HG03196 (cell line): Measurements from ENCODE around the gene ABCA6.
"Not testable (repeated sequence)": the region's sequence is repeated elsewhere in the genome, so short reads cannot be mapped to it uniquely, and the experiment has no call there.

Experiments
- ATAC-seq: cut with Tn5 transposase; IDR thresholded peaks from one replicate; pipeline ENCODE4 v1.9.1; 2021; ENCODE audit not compliant: unreplicated experiment

Gene ABCA6, protein sequence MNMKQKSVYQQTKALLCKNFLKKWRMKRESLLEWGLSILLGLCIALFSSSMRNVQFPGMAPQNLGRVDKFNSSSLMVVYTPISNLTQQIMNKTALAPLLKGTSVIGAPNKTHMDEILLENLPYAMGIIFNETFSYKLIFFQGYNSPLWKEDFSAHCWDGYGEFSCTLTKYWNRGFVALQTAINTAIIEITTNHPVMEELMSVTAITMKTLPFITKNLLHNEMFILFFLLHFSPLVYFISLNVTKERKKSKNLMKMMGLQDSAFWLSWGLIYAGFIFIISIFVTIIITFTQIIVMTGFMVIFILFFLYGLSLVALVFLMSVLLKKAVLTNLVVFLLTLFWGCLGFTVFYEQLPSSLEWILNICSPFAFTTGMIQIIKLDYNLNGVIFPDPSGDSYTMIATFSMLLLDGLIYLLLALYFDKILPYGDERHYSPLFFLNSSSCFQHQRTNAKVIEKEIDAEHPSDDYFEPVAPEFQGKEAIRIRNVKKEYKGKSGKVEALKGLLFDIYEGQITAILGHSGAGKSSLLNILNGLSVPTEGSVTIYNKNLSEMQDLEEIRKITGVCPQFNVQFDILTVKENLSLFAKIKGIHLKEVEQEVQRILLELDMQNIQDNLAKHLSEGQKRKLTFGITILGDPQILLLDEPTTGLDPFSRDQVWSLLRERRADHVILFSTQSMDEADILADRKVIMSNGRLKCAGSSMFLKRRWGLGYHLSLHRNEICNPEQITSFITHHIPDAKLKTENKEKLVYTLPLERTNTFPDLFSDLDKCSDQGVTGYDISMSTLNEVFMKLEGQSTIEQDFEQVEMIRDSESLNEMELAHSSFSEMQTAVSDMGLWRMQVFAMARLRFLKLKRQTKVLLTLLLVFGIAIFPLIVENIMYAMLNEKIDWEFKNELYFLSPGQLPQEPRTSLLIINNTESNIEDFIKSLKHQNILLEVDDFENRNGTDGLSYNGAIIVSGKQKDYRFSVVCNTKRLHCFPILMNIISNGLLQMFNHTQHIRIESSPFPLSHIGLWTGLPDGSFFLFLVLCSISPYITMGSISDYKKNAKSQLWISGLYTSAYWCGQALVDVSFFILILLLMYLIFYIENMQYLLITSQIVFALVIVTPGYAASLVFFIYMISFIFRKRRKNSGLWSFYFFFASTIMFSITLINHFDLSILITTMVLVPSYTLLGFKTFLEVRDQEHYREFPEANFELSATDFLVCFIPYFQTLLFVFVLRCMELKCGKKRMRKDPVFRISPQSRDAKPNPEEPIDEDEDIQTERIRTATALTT (N-terminal part only)

DNA sequence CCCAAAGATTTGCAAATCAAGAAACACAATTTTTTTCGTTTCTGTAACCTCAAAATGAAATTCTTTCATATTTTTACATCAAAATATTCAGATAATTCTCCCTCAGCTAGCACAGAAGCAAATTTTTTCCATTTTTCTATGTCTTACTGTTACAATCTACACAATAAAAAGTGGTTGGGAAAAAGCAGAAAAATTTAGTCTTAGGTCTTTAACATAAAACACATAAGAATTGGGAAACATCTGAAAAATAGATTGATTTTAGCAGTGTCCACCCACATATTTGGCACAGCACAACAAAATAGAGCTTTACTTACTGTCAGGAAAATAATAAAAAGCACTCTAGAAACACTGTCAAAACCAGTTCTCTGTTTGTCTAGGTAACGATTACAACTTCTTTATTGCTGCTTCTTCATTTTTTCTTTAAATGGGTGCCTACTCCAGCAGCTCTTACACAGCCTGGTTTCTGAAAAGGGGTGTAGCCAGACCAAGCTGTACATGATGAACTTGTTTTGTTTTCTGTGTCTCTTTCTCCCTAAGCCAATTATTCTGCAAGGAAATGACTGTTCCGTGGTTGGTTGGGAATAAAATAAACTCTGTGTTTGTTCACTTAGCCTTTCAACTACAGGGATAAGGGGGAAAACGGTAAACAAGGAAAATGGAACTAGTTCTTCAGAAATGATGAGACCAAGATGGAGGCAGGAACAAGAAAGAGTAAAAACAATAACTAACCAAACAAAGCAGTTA is at the start of gene ABCA6:
Gene ABCA6, minus strand, starts transcription at position 465 of the 744 bp plus-strand sequence. CDS start 1,192 bp downstream, outside the sequence.
- ATAC-seq, result no peak

DNA sequence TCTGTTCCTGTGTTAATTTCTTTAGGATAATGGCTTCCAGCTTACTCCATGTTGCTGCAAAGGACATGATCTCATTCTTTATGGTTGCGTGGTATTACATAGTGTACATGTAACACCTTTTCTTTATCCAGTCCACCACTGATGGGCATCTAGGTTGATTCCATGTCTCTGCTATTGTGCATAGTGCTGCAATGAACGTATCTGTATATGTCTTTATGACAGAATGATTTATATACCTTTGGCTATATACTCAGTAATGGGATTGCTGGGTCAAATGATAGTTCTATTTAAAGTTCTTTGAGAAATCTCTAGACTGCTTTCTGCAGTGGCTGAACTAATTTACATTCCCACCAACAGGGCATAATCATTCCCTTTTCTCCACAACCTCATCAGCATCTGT is 47.1 kb upstream of the ABCA6 start:
- ATAC-seq, result no peak

DNA sequence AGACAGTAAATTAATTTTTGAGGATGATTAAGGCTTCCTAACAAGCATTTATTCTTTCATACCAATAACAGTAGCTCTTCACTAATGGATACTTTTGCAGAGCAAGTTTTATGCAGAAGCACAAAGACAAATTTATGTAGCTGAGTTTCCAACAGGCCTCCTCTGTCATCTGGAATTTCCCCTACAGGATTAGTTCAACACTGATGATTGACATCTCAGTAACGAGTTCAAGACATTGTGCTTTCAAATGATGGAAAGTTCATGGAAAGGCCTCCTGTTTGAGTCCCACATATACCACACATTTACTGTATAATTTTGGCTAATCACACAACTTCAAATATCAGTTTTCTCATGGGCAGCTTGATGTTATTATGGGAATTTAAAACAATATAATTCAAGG is 46.4 kb upstream of the ABCA6 start:
- no peak for ATAC-seq

DNA sequence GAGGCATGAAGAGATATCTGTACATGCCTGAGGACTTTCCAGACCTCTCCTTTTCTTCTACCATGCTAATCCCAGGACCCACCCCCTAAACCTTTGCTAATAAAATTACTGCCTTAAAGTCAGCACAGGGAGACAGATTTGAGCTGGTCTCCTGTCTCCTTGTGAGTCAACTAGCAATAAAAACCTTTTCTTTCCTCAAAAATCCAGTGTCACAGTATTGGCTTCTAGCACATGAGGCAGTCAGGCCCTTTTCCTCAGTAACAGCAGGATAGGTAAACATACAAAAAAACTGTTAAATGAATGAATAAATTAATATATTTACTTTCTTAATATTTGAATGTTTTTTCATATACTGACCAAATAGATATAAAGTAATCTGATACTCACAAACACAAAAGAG is 45.6 kb upstream of the ABCA6 start:
- ATAC-seq, result no peak

DNA sequence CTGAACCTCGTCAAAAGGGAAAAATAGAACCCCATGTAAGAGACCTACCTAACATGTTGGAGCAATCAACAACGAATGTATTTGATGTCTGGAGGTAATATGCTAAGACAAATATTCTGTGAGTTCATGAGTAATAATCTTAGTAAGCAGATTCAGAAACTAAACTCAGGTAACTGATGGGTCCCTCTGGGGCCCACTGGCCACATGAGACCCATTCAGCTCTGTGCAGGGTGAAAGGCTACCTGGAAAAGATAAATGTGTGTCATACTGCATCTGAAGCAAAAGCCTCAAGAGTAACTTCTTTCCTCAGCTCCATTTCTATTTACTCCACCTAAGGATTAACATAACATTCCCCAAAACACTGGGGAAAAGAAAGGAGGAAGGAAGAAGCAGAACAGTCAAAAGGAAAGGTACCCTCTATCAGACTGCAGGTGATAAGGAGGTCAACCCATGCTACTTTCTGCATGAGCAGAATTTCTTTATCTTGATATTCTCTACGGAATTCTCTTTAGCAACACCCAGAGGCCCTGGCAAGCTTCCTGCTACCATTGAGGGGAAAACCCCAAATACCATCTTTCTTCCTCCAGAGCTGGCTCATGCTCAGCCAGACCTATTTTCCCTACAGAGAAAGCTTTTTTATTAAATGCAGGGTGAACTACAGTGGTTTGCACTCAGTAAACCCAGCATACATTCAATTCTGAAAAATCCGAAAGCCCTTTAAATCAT is 37.7 kb upstream of the ABCA6 start:
- no peak for ATAC-seq

DNA sequence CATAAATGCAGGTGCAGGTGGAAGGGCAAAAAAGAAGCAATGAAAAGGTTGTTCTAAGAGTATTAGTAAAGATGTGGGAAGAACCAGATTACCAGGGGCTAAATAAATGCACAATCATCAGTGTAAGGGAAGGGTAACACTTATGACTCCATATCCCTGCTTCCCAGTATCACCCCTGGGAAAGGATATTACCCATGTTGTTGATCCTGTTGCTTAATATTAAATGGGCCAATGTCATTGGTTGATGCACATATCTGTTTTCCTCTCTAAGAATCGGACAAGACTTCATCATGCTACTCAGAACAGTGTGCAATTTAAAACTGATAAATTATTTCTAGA is 34.7 kb upstream of the ABCA6 start:
- no peak for ATAC-seq

DNA sequence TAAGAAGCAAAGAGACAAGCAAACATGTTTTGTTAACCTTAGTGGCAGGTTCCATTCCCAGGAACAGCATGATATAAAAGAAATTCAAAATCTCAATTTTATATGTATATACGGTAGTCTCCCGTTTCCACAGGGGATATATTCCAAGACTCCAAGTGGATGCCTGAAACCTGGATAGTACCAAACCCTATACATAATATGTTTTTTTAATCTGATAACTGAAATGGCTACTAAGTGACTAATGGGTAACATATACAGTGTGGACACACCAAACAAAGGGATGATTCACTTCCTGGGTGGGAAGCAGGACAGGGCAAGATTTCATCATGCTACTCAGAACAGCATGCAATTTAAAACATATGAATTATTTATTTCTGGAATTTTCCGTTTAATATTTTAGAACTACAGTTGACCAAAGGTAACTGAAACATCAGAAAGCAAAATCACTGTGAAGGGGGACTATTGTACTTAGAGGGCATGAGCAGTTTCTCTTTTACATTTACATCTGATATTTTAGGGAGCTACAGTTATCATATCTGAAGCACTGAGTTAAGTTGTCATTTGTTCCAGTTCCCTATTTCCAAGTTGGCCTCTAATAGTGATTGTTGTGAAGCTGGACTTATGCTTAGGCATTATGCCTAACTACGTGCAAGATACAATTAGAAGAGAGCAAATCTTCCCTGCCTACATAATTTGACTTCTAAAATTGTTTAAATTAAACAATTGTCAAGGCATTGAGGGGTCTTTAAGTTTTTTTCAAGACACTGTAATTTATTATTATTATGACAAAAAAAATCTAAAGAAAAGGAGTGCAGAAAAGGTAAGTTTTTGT is 34.1 kb upstream of the ABCA6 start:
- ATAC-seq, result no peak

DNA sequence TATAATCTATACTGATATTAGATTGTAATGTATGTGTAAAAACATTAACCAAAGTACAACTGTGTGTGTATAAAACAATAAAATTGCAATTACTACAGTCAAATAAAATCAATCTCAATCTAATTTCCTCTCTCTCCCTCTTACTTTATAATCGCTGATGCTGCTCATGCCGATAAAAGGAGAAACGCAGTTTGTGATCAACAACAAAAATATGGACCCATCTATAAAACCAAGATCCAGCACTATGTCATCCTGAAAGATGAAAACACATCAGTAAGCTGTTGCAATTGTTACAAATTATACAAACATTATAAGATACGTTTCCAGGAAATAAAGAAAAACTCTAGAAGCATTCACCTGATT is 33.5 kb upstream of the ABCA6 start:
- ATAC-seq, result no peak

DNA sequence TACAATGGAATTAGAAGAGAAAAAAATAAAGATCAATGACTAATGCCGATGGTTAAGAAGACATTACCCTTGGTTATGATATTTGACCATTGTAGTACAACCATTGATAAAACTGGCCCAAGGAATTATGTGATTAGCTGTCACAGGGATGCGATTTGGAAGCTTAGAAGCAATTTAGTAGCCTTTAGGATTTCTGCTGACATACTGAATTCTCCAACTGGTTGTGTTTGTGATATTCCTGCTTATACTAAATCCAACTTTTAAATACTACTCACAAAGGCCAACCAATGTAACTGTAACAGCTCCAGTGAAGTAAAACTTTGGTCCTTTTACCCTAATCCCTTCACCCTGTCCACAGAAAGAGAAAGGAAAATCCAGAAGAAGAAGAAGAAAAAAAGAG is 31.4 kb upstream of the ABCA6 start:
- no peak for ATAC-seq

DNA sequence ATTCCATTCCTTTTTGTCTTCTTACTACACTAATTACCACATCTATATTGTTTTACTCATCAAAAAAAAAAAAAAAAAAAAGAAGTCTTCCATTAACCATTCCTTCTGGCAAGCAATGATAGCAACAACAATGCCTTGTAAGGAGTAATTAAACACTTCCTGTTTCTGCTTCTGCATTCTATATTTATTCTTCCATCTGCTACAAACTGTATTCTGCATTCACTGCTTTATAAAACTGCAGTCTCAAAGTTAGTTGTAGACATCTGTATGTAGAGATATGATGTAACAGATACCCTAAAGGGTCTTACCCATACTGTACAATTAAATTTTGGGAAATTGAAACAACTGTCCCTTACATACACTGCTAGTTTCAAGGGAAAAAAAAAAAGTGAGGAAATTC is 28.7 kb upstream of the ABCA6 start:
- no peak for ATAC-seq

DNA sequence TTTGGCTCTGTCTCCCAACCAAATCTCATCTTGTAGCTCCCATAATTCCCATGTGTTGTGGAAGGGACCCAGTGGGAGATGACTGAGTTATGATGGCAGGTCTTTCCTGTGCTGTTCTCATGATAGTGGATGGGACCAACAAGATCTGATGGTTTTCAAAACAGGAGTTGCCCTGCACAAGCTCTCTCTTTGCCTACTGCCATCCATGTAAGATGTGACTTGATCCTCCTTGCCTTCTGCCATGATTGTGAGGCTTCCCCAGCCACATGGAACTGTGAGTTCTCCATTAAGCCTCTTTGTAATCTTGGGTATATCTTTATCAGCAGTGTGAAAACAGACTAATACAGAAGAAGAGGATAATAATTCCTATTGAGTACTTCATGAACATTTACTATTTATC is 26.9 kb upstream of the ABCA6 start:
- ATAC-seq, result not testable (repeated sequence)

DNA sequence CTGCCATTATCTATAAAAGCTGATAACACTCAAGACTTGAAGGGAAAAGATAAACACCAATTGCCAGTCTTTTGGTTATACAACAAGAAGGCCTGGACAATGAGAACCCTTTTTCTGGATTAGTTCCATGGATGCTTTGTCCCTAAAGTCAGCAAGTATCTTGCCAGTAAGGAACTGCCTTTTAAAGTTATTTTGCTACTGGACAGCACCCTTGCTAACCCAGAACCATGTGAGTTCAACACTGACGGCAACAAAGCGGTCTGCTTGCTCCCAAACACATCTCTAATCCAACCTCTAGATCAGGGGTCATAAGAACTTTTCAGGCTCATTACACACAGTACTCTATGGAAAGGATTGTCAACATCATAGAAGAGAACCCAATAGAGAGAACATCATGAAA is 25.3 kb upstream of the ABCA6 start:
- no peak for ATAC-seq

DNA sequence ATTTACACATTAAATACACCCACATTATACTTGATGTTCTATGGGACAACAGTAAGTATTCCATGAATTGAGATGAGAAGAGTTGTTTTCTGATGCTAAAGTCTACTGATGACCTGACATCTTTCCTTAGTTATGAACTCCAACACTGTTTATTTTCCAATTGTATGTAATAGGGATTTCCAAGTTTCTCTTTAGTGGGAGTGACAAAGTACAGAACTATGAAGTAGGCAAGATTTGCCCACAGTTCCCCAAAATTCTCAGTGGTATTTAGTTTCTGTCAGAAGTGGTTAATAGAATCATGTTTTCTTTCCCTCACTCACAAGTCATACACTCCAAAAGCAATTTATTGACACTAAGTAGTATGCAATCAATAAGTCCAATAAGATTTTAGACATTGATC is 22.5 kb upstream of the ABCA6 start:
- no peak for ATAC-seq

DNA sequence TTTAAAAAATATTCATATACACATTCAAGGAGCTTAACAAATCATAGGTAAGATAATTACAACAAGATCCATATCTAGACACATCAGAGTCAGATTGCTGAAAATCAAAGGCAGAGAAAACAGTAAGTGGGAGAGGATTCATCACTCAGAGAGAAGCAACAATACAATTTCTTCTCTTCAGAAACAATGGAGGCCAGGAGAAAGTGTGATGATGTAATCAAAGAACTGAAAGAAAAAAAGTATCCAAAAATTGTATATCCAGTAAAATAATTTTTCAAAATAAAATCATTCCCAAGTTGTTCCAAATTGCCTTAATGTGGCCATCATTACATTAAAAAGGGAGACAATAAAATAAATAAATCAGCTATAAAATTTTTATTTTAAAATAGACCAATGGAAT is 17.7 kb upstream of the ABCA6 start:
- ATAC-seq, result no peak

DNA sequence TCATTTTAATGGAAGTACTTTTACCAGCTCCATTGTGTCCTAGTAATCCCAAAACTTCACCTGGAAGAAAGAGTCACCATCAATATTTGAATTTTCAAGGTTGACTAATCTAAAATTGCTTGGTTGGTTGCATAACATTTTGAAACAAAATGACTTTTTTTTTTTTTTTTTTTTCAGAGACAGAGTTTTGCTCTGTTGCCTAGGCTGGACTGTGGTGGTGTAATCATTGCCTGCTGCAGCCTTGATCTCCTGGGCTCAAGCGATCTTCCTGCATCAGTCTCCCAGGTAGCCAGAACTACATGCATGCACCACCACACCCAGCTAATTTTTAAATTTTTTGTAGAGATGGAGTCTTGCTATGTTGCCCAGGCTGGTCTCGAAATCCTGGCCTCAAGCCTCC is 12.6 kb upstream of the ABCA6 start:
- no peak for ATAC-seq

DNA sequence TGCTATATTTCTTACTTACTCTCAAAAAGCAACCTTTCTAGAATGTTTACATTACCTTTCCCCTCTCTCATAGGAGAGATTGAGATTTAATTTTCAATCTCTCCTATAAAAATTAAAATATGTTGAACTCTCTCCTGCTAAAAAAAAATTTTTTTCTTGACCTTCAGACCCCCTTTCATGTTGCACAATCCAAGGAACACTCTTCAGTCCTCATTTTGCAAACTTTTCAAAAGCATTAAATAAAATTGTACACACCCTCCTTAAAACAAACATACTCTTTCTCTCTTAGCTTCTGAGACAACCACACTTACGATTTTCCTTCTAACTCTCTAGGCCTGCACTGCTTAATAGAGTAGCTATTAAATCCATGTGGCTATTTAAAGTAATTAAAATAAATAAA is 8.6 kb upstream of the ABCA6 start:
- ATAC-seq, result no peak

DNA sequence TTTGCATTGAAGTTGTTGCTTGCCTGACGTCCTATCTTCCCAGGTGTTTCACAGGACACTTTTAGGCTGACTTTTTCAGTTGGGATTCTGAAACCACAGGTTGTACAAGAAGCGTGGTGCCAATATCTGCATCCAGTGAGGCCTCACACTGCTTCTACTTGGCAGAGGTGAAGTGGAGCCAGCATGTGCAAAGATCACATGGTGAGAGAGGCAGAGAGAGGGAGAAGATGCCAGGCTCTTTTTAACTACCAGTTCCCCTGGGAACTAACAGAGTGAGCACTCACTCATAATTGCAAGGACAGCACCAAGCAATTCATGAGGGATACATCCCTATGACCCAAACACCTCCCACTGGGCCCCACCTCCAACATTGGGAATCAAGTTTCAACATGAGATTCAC is 5.8 kb upstream of the ABCA6 start:
- no peak for ATAC-seq

DNA sequence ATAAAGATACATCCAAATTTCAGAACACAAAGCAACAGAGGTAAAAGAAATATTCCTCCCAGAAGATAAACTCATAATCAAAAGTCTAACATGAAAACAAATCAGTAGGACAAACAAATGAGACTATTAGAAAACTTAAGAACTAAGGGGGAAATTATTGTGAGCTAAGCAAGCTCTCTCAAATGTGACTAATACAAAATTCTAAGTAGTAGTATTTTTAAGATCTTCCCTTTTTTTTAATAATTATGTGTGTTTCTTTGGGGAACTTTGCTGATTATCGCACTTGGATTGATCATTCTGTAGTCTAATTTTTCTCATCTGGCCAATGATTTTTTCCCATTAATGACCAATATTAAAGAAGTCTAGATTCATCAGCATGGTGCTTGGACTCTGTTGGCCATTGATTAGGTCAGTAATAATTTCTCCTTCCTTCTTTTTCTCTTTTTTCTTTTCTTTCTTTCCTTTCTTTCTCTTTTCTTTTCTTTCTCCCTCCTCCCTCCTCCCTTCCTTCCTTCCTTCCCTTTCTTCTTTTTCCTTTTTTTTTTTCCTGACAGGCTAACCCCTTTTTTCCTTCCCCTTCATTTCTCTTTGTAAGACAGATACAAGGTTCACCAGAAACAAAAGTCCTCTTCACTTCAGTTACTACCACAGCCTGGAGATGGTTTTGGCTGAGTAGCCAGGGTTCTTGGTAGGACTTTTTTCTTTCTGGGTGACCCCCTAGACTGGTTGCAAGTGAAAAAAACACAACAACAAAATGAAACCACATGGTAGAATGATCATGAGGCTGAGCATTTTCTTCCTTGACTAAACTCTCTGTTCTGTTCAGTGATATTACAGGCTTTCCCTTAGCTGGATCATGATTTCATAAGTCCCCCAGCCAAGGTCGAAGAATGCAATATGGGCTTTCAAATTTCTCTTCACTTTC is 2.9 kb upstream of the ABCA6 start:
- ATAC-seq, result no peak
